GM19455 (cell line): ENCODE results near the gene CROCC2.
"Not testable (repeated sequence)": the region's sequence is repeated elsewhere in the genome, so short reads cannot be mapped to it uniquely, and the experiment has no call there.

Source experiments
- ATAC-seq: cut with Tn5 transposase; IDR thresholded peaks from one replicate; pipeline ENCODE4 v1.9.1; 2021; ENCODE audit not compliant: unreplicated experiment

The CROCC2 gene

DNA sequence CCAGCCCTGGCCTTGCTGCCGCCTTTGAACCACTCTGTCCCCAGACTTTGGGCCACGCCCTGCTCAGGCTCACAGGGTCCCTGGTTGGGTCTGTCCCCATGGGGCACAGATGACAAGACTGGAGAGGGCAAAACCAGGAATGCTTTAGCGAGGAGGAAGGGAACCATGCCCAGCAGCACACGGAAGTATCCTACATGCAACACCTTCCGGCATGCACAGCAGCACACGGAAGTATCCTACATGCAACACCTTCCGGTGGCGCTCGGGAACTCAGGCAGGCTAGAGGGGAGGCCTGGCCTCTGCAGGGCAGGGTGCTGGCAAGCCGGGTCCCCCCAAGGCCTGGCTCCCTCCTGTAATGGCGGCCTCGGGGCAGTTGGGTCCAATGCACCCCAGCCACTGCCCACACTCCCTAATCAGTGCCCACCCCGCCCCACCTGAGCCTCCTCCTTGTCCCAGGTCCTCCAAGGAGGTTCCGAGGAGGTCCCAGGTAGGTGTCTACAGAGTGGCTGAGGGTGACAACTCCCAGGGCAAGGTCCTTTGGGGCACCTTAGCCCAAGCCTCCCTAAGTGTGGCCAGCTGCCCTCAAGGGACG lies 58.7 kb downstream of the CROCC2 start:
- no peak for ATAC-seq

DNA sequence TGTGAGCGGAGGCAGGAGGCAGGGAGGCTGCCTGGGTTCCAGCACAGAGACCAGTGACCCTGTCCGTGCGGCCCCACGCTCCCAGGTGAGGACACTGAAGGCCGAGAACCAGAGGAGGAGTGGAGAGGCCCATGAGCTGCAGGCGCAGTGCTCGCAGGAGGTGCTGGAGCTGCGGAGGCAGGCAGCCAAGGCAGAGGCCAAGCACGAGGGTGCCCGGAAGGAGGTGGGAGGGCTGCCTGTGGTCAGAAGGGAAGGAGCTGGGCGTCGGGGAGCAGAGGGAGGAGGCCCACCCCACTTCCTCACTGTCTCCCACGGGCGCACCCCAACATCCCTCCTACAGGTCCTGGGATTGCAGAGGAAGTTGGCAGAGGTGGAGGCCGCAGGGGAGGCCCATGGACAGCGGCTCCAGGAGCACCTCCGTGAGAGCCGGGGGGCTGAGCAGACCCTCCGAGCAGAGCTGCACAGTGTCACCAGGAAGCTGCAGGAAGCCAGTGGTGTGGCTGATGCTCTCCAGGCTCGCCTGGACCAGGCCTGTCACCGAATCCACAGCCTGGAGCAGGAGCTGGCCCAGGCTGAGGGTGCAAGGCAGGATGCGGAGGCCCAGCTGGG lies 59.3 kb downstream of the CROCC2 start:
- ATAC-seq: no peak

GRCh38 chr2:240965905-240966456 lies 59.8 kb downstream of the CROCC2 start:
- ATAC-seq: no peak

GRCh38 chr2:240966457-240966905 lies 60.3 kb downstream of the CROCC2 start:
- ATAC-seq: no peak

DNA sequence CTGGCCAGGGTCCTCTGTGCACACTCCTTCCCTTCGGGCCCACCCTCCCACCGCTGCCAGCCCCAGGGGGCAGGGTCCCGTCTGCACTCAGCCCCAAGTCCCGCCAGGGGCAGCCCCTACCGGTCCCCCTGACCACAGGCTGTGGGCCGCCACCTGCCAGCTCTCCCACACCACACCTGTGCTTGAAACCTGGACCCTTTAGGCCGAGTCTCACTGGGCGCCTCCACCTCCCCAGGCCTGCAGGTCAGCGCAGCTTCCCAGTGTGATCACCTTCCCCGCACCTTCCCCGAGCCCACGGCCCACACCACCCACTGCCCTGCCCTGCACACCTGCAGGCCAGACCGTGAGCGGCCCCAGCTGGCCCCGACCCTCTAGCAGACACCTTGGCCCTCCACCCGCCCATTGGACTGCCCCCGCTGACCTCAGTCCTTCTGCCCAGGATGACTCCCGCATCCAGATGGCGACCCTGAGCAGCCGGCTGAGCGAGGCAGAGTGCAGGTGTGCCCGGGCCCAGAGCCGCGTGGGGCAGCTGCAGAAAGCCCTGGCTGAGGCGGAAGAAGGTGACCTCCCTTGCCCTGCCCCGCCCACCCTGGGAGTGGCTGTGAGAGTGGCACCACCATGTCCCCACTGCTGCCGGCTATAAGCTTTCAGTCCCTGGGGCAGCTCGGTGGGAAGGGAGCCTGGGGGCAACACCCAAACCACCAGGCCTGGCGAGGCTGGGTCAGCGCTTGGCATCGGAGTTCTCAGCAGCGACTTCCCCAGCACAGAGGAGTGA lies 61.0 kb downstream of the CROCC2 start:
- no peak for ATAC-seq

GRCh38 chr2:240967681-240968621 lies 61.8 kb downstream of the CROCC2 start:
- no peak for ATAC-seq

GRCh38 chr2:240968731-240969624 lies 62.8 kb downstream of the CROCC2 start:
- ATAC-seq: no peak

DNA sequence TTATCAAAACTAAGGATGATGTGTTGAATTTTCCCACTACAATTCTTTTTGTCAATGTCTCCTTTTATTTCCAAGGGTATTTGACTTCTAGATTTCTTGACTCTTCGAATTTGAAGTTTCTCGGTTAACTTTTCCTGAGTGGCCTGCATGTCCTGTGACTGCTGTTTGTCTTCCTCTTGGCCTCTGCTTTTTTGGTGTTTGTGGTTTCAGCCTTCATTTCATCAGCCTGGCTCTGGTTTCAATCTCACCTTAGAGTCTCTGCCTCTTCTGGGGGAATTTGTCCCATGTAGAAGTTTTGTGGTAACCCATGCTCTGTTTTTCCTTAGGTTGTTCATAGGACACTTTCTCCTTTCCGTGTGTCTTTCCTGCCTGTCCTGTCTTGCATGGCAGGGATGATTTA lies 64.0 kb downstream of the CROCC2 start:
- ATAC-seq: no peak

DNA sequence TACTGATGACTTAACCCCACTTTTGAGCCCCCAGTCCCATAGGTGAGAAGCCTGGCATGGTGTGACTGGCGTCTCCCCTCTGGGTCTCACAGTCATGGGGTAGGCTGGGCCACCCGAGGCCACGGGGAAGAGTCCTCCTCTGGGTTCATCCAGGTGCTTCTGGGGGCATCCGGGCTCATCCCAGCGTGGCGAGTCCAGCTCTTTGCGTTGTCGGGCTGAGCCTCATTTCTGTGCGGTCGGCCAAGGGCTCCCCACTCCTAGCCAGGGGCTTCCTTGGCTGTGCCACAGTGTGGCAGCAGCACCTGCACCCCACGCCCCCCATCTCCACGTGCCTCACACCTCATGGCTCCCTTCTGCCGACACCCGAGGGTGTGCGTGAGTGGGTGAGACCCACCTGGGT lies 64.7 kb downstream of the CROCC2 start:
- ATAC-seq: no peak

DNA sequence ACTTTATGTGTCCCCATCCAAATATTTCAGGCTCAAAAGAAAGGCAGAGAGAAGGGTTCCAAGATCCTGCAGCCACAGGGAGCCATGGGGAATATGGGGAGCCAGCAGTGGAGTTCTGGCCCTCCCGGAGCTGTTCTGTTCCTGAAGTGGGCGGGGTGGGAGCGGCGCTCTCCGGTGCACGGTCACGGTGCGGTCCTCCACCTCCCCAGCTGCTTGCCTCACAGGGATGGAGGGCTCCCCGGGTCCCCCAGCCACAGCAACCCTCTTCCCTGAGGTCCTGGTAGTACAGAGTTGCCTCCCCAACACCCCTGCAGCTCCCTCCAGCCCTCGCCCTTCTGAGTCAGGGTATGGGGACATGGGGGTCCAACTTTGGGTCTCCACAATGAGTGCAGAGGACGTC lies 66.1 kb downstream of the CROCC2 start:
- no peak for ATAC-seq

- ATAC-seq: no peak
These were observed 66.7 kb downstream of the CROCC2 start for GRCh38 chr2:240972636-240973521.

DNA sequence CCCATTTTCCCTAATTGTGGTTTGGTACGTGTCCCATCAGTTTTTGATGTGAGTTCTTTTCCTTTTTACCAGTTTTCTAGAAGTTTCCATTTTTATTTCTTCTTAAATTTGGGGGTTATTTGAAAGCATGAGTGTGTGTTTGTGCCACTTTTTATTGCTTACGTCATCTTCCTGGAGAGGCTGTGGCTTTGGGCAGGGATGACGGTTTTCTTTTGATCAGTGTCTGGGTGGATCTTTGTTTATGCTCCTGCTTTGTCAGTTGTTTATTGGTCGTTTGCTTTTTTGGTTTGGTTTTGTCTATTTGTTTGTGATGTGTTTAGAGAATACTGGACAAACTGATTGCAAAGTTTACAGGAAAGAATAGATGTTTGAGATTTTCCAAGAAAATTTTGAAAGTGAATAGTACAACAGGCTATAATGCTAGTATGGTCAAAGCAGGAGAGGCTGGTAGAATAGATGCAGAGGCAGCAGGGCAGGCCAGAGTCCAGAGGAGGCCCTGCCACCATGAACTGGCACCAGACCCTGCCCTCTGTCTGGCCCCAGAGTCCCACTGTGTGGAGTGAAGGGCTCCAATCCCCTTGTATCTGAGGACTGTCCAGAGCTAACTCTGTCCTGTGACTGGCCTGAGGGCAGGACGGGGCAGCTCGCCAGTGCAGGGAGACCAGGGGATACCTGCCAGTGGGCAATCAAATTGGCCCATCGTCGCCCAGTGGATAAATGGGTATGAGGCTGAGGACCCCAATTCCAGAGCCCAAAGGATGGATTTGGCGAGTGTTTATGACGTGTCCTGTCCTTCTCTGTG lies 68.8 kb downstream of the CROCC2 start:
- no peak for ATAC-seq

GRCh38 chr2:240975903-240976302 lies 69.8 kb downstream of the CROCC2 start:
- ATAC-seq: not testable (repeated sequence)

DNA sequence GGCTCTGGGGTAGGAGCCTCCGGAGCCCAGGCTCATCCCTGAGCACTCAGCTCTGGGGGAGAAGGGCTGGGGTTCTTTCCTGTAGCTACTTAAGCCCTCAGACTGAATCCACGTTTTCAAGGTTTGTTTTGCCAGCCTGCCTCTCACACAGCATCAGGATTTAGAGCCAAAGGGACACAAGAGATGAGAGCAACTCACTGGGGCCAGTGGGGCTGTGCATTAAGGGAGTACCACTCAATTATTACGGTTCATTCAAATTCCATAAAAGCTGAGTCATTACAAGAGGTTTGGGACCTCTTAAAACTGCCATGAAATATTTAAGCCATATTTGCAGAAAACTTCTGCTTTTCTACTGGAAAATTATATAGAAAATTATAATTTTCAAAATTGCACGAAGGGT lies 75.1 kb downstream of the CROCC2 start:
- no peak for ATAC-seq

GRCh38 chr2:240981871-240982800 lies 76.0 kb downstream of the CROCC2 start:
- ATAC-seq: no peak

DNA sequence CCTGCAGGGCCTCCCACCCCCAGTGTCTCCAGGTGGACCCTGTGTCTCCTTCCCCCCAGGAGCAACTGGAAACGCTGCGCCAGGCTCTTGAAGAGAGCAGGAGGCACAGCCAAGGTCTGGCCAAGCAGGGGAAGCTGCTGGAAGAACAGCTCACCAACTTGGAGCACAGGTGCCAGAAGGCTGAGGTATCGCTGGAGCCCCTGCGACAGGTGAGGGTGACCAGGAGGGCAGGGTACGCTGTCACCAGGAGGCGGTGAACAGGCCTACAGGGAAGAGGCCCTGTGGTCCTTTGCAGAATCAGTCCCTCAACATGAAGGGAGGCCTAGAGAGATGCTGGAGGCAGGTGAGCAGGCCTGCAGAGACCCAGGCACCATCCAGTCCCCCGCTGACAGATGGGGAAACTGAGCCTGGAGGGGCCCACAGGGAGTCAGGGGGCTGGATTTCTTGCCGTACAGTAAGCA lies 76.7 kb downstream of the CROCC2 start:
- ATAC-seq: no peak
